SK-N-SH (cell line): ENCODE measurements around the gene LGALS12. TPM values are rescaled to one million over a fixed set of nuclear protein-coding genes. Genes with fewer than 3 reads are reported as not detected.

Source experiments
- CTCF ChIA-PET: fragments of 300-600, 350-600 bp; formaldehyde crosslinking; extraction: SDS; loops from one replicate; lab custom pipeline; 2021; lab: Yijun Ruan, JAX
- POLR2A ChIA-PET: fragments of 350-600 bp; sonication (Branson Sonifier 250); formaldehyde crosslinking; extraction: SDS; loops from one replicate; lab custom pipeline; 2020; ENCODE audit warnings: antibody characterized with exemption, inconsistent platforms; lab: Yijun Ruan, JAX
- DNase-seq: peaks from one replicate; pipeline ENCODE4 v3.0.0; 2012
- H2AFZ ChIP-seq: fragments of 200-600 bp; sonication (generic); 2 replicates; pipeline ENCODE4 v1.8.1; 2016; ENCODE audit warnings: antibody characterized with exemption, mild to moderate bottlenecking, low read depth
- H3F3A ChIP-seq: fragments of 200-600 bp; sonication (generic); replicated peaks from 2 replicates; pipeline ENCODE3; 2016; ENCODE audit warnings: antibody characterized with exemption, mild to moderate bottlenecking; ENCODE audit not compliant: insufficient read depth
- H3K27ac ChIP-seq, 2 experiments: fragments of 200-500 bp in 1 of 2; fragments of 200-600 bp in 1 of 2; sonication (Bioruptor generic) in 1 of 2; sonication (generic), shearing (Covaris generic) in 1 of 2; 2 replicates each; pipeline versions ENCODE4 v1.5.1 to v1.6.1; 2014 to 2016; ENCODE audit warnings: low read depth in 2 of 2, inconsistent platforms in 1 of 2, low read length in 1 of 2, mild to moderate bottlenecking in 1 of 2, mixed read lengths in 1 of 2
- H3K27me3 ChIP-seq: fragments of 200-600 bp; sonication (generic), shearing (Covaris generic); 2 replicates; pipeline ENCODE4 v1.6.1; 2016; ENCODE audit warnings: mixed run types; ENCODE audit not compliant: insufficient read depth
- H3K36me3 ChIP-seq, 2 experiments: fragments of 200-500 bp in 1 of 2; fragments of 200-600 bp in 1 of 2; sonication (Bioruptor generic) in 1 of 2; sonication (generic) in 1 of 2; replicated peaks in 1 of 2; 2 replicates each; pipeline versions ENCODE3 to v1.5.1; 2014 to 2016; ENCODE audit warnings: low read length in 1 of 2, mild to moderate bottlenecking in 1 of 2; ENCODE audit not compliant: insufficient read depth in 2 of 2, control insufficient read depth in 1 of 2
- H3K4me1 ChIP-seq, 2 experiments: fragments of 200-500 bp in 1 of 2; fragments of 200-600 bp in 1 of 2; sonication (Bioruptor generic) in 1 of 2; sonication (generic), shearing (Covaris generic) in 1 of 2; 2 replicates each; pipeline versions ENCODE4 v1.5.1 to v1.6.1; 2014 to 2016; ENCODE audit warnings: low read depth in 1 of 2, low read length in 1 of 2, mixed run types in 1 of 2; ENCODE audit not compliant: insufficient read depth in 2 of 2, control insufficient read depth in 1 of 2
- H3K4me2 ChIP-seq: fragments of 200-600 bp; sonication (generic), shearing (Covaris generic); 2 replicates; pipeline ENCODE4 v1.6.1; 2017; ENCODE audit warnings: mixed run types
- H3K4me3 ChIP-seq, 2 experiments: fragments of 200-500 bp in 1 of 2; fragments of 200-600 bp in 1 of 2; sonication (Bioruptor generic) in 1 of 2; sonication (generic), shearing (Covaris generic) in 1 of 2; 2 replicates each; pipeline versions ENCODE4 v1.5.1 to v1.8.1; 2014 to 2016; ENCODE audit warnings: low read depth in 2 of 2, inconsistent platforms in 1 of 2, low read length in 1 of 2, mild to moderate bottlenecking in 1 of 2, mixed read lengths in 1 of 2, moderate library complexity in 1 of 2
- H3K79me2 ChIP-seq: fragments of 200-600 bp; sonication (generic); 2 replicates; pipeline ENCODE4 v1.8.1; 2017; ENCODE audit warnings: mild to moderate bottlenecking; ENCODE audit not compliant: insufficient read depth
- H3K9ac ChIP-seq: fragments of 200-600 bp; sonication (generic); 2 replicates; pipeline ENCODE4 v1.6.1; 2017; ENCODE audit warnings: mixed run types
- H3K9me2 ChIP-seq: fragments of 200-600 bp; sonication (generic); 2 replicates; pipeline ENCODE4 v1.6.1; 2017; ENCODE audit warnings: mixed run types
- H3K9me3 ChIP-seq: fragments of 200-600 bp; sonication (generic); 2 replicates; pipeline ENCODE4 v1.6.1; 2017; ENCODE audit warnings: mixed run types, mild to moderate bottlenecking, moderate library complexity
- H4K20me1 ChIP-seq: fragments of 200-600 bp; sonication (generic); 2 replicates; pipeline ENCODE4 v1.6.1; 2017; ENCODE audit warnings: mild to moderate bottlenecking, mixed run types; ENCODE audit not compliant: insufficient read depth
- ELF1 ChIP-seq: IDR thresholded peaks from 2 replicates; pipeline ENCODE4 v1.4.0; 2012
- EP300 ChIP-seq, 2 experiments: IDR thresholded peaks; 2 replicates each; pipeline versions ENCODE4 v1.4.0 to v1.6.1; 2012; ENCODE audit warnings: borderline replicate concordance in 1 of 2, low read depth in 1 of 2, low read length in 1 of 2
- JUND ChIP-seq: IDR thresholded peaks from 2 replicates; pipeline ENCODE4 v1.4.0; 2012
- MEF2A ChIP-seq: IDR thresholded peaks from 2 replicates; pipeline ENCODE4 v1.4.0; 2012; ENCODE audit warnings: low read depth, borderline replicate concordance
- NFIC ChIP-seq: IDR thresholded peaks from 2 replicates; pipeline ENCODE4 v1.4.0; 2012; ENCODE audit warnings: borderline replicate concordance
- RAD21 ChIP-seq: IDR thresholded peaks from 2 replicates; pipeline ENCODE4 v1.6.1; 2012; ENCODE audit warnings: mild to moderate bottlenecking, low read length
- REST ChIP-seq: IDR thresholded peaks from 2 replicates; pipeline ENCODE4 v1.6.1; 2012; ENCODE audit warnings: mild to moderate bottlenecking, low read depth, low read length, moderate library complexity
- RFX5 ChIP-seq: IDR thresholded peaks from 2 replicates; pipeline ENCODE4 v1.6.1; 2012; ENCODE audit warnings: mild to moderate bottlenecking, improper control_type of control experiment, low read length
- SIN3A ChIP-seq: IDR thresholded peaks from 2 replicates; pipeline ENCODE4 v1.6.1; 2012; ENCODE audit warnings: low read depth, mild to moderate bottlenecking, low read length, moderate library complexity, borderline replicate concordance
- TAF1 ChIP-seq: IDR thresholded peaks from 2 replicates; pipeline ENCODE4 v1.6.1; 2012; ENCODE audit warnings: low read depth, mild to moderate bottlenecking, low read length, moderate library complexity, borderline replicate concordance
- WGBS: methylation state at CpG from one replicate; pipeline ENCODE4 v1.1.6; 2017; ENCODE audit warnings: low lambda C conversion rate; 5-methylcytosine and 5-hydroxymethylcytosine counted together
- polyA plus RNA-seq, 3 experiments: library from polyadenylated mRNA; depleted of rRNA; stranded (reverse); fragments of >200 nt; gene quantifications; 2 replicates each; pipeline ENCODE4 v1.2.3, GENCODE V29; 2012

LGALS12 gene
- polyA plus RNA-seq, 1 of the 3 experiments (the other 2 are of a cell fraction) = not detected

GRCh38 chr11:63493127-63493526 lies 12.8 kb upstream of the LGALS12 start (continued):
- TF ChIP-seq REST (no peak), MEF2A (no peak), ELF1 (no peak)

GRCh38 chr11:63494975-63495374 lies 10.9 kb upstream of the LGALS12 start:
- TF ChIP-seq RFX5 (no peak), JUND (no peak), REST (no peak), RAD21 (no peak), NFIC (no peak), SIN3A (no peak), EP300 (IDR thresholded peaks at IDR 0.05; ENCODE audit: borderline replicate concordance in 1 of 2, low read depth in 1 of 2, low read length in 1 of 2) (no peak), TAF1 (no peak)
- Histone ChIP-seq H3K9me2 (no peaks in the 10 kb centered on the region), H3K9ac (no peak overlapping the region), H3K36me3 (no peaks in the 10 kb centered on the region), H3K9me3 (peaks cover 4% of the 10 kb centered on the region; the same call in 1 of the 2 replicates), H3K4me3 (no peak overlapping the region), H2AFZ (no peak overlapping the region), H3K4me1 (no peaks in the 10 kb centered on the region; a peak in 1 of 4 replicates), H3K79me2 (no peaks in the 10 kb centered on the region), H3K27me3 (peaks cover 31% of the 10 kb centered on the region; the same call in 1 of the 2 replicates), H4K20me1 (no peaks in the 10 kb centered on the region), H3K27ac (no peak overlapping the region), H3F3A (no peaks in the 10 kb centered on the region), H3K4me2 (no peak overlapping the region)
- POLR2A ChIA-PET = no interaction called here
- DNase-seq = no peak
- CTCF ChIA-PET = interaction anchor here (1.8 to 2.8 kb wide), 2 partner anchors 16 to 141 kb away, joined by 5 to 17 read pairs; no protein-coding TSS in a partner anchor
- 28% methylated on average over 6 of the region's 6 CpGs for WGBS
